Stimulated activated naive CD8-positive, alpha-beta T cell treated with anti-CD3 and anti-CD28 coated beads, Interleukin-15, Interleukin-2, amounts not matched to agents 100 ng/mL and 50 ng/mL, for 24 hours (primary cell): ENCODE data around the gene FMN1.

ENCODE experiments used
- H3K27ac Mint-ChIP-seq: one replicate; pipeline ENCODE4 v1.8.0; 2021; ENCODE audit warnings: mild to moderate bottlenecking, mixed read lengths
- H3K27me3 Mint-ChIP-seq: one replicate; pipeline ENCODE4 v1.8.0; 2021; ENCODE audit warnings: mixed read lengths
- H3K36me3 Mint-ChIP-seq: one replicate; pipeline ENCODE4 v1.8.0; 2021; ENCODE audit warnings: low read depth, mixed read lengths
- H3K4me1 Mint-ChIP-seq: one replicate; pipeline ENCODE4 v1.8.0; 2021; ENCODE audit warnings: low read depth, mixed read lengths
- H3K4me3 Mint-ChIP-seq: one replicate; pipeline ENCODE4 v1.8.0; 2021; ENCODE audit warnings: mild to moderate bottlenecking, mixed read lengths
- H3K9me3 Mint-ChIP-seq: one replicate; pipeline ENCODE4 v1.8.0; 2021; ENCODE audit warnings: mixed read lengths

FMN1 gene

GRCh38 chr15:32829436-32829835, 365.1 kb downstream of the FMN1 start:
- H3K9me3 Mint-ChIP-seq, result no peaks in the 10 kb centered on the region
- H3K27ac Mint-ChIP-seq, result no peak overlapping the region
- H3K4me3 Mint-ChIP-seq, result no peak overlapping the region
- peaks cover 17% of the 10 kb centered on the region for H3K27me3 Mint-ChIP-seq
- H3K4me1 Mint-ChIP-seq, result no peaks in the 10 kb centered on the region
- H3K36me3 Mint-ChIP-seq, result no peaks in the 10 kb centered on the region

- Mint-ChIP-seq H3K27me3 (peaks cover 16% of the 10 kb centered on the region), H3K4me1 (no peaks in the 10 kb centered on the region), H3K9me3 (no peaks in the 10 kb centered on the region), H3K27ac (no peak overlapping the region), H3K36me3 (no peaks in the 10 kb centered on the region), H3K4me3 (no peak overlapping the region)
Measured at GRCh38 chr15:32828507-32829186, 365.9 kb downstream of the FMN1 start.

DNA sequence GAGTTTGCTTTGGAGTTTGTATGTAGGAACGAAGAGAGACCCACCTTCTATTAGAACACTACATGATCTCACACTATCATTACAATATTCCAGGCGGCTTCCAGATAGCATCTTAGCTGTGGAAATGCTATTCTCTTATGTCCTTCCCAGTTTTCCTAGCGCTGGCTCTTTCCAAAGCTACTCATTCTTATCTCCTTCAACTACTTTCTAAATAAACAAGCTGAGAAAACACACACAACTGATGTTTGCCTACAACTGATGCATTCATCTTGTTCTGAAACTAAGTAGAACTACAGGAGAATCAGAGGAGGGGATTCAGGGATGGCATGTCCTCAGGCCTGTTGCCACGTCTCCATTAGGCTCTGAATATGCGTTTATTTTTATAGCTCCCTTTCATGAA, 367.8 kb downstream of the FMN1 start:
- Mint-ChIP-seq H3K36me3 (no peaks in the 10 kb centered on the region), H3K27me3 (peaks cover 14% of the 10 kb centered on the region), H3K9me3 (no peaks in the 10 kb centered on the region), H3K4me3 (no peak overlapping the region), H3K4me1 (no peaks in the 10 kb centered on the region), H3K27ac (no peak overlapping the region)

DNA sequence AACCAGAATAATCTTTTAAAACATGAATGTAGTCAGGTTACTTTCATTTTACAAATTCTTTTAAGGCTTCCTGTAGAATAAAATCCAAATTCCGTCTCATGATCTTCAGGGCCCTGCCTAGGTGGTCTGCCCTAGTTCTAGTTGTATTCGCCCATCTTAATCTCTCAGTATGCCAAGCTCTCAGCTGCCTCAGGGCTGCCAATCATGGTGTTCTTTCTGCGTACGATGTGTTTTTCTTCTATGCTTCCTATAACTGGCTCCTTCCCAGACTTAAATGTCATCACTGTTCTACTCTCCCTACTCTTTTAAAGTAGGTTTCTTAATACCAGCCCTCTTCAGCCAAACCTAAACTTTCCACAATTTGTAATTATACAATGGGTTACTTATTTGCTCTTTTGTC, 369.3 kb downstream of the FMN1 start:
- Mint-ChIP-seq H3K27me3 (peaks cover 14% of the 10 kb centered on the region), H3K36me3 (no peaks in the 10 kb centered on the region), H3K4me1 (no peaks in the 10 kb centered on the region), H3K4me3 (no peak overlapping the region), H3K9me3 (no peaks in the 10 kb centered on the region), H3K27ac (no peak overlapping the region)

DNA sequence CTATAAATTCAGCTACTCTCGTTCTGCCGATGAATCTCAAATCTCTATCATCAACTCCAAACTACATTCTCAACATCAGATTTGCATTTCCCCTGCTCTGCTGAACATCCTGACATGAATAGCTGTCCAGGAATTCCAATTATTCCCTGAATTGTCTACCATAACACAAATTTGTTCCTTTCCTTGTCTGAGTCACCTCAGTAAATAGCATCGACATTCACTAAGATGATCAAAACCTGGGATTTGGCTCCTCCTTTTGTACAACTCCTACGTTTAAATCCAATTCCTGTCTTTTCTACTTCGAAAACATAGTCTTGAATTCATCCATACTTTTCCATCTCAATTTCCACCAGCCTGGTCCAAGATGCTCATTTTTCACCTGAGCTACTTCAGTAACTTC, 369.7 kb downstream of the FMN1 start:
- H3K4me1 Mint-ChIP-seq, result no peaks in the 10 kb centered on the region
- H3K36me3 Mint-ChIP-seq, result no peaks in the 10 kb centered on the region
- H3K9me3 Mint-ChIP-seq, result no peaks in the 10 kb centered on the region
- no peak overlapping the region for H3K27ac Mint-ChIP-seq
- peaks cover 14% of the 10 kb centered on the region for H3K27me3 Mint-ChIP-seq
- no peak overlapping the region for H3K4me3 Mint-ChIP-seq

GRCh38 chr15:32823750-32824149, 370.8 kb downstream of the FMN1 start:
- peaks cover 14% of the 10 kb centered on the region for H3K27me3 Mint-ChIP-seq

DNA sequence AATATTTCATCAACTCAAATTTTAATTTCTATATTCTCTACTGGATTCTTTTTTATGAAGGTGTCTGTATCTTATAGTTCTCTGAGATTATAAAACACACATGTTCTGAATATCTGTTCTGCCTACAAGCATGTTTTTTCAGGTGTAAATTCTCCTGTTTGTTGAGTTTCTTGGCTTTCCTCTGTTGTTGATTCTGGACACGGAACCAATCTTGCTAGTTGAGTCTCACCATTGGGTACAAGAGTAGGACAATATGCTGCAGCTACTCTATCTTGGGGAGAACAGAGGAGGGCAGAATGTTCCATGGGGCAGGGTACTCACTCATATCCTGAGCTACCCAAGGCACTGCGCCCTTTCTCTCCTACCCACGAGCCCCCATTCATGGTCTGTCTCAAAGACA, 371.8 kb downstream of the FMN1 start:
- Mint-ChIP-seq H3K27ac (no peak overlapping the region), H3K4me3 (no peak overlapping the region), H3K9me3 (no peaks in the 10 kb centered on the region), H3K36me3 (no peaks in the 10 kb centered on the region), H3K4me1 (no peaks in the 10 kb centered on the region), H3K27me3 (peaks cover 12% of the 10 kb centered on the region)

More at GRCh38 chr15:32823750-32824149, 370.8 kb downstream of the FMN1 start:
- Mint-ChIP-seq H3K4me3 (no peak overlapping the region), H3K27ac (no peak overlapping the region), H3K36me3 (no peaks in the 10 kb centered on the region), H3K4me1 (no peaks in the 10 kb centered on the region), H3K9me3 (no peaks in the 10 kb centered on the region)

DNA sequence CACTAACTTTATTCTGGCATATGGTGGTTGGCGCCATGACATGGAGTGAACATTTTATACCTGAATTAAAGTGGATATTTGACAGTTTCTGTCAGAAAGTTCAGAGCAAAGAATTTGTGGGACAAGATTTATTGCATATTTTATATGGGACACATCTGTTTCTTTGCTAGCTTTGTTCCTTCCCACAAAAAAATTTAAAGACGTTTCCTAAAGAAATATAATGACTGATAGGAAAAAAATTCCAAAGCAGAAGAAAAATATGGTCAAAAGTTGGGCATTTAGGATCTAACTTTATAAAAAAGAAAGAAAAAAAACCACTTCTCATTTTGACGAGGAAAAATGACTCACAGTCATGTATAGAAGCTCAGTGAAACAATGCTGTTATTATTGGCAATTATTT, 375.1 kb downstream of the FMN1 start:
- Mint-ChIP-seq H3K27ac (no peak overlapping the region), H3K4me3 (no peak overlapping the region), H3K36me3 (no peaks in the 10 kb centered on the region), H3K9me3 (no peaks in the 10 kb centered on the region), H3K4me1 (no peaks in the 10 kb centered on the region), H3K27me3 (peaks cover 4% of the 10 kb centered on the region)

- no peaks in the 10 kb centered on the region for H3K4me1 Mint-ChIP-seq
Measured at GRCh38 chr15:32818758-32819447, 375.6 kb downstream of the FMN1 start.

DNA sequence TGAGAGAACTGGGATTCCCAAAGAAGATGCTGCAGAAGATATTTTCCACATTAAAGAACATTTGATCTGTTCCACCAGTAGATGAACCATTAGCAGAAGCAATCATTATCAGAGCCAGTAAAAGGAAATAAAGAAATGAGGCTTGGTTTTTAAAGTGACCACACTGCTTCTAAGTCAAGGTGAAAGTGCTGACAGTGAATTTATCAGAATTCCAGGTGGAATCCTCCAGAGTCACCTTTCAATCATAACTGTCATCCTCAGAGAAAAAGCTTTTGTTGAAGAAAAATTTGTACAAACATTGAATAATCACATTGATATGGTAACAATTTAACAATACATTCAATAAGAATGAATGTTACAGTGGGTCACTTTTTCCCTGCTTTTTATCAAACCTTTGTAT, 376.9 kb downstream of the FMN1 start:
- no peaks in the 10 kb centered on the region for H3K4me1 Mint-ChIP-seq
- H3K36me3 Mint-ChIP-seq, result no peaks in the 10 kb centered on the region
- H3K27me3 Mint-ChIP-seq, result peaks cover under 1% of the 10 kb centered on the region
- H3K4me3 Mint-ChIP-seq, result no peak overlapping the region
- H3K9me3 Mint-ChIP-seq, result no peaks in the 10 kb centered on the region
- no peak overlapping the region for H3K27ac Mint-ChIP-seq

More at GRCh38 chr15:32818758-32819447, 375.6 kb downstream of the FMN1 start:
- Mint-ChIP-seq H3K4me3 (no peak overlapping the region), H3K9me3 (no peaks in the 10 kb centered on the region), H3K27me3 (peaks cover 4% of the 10 kb centered on the region), H3K27ac (no peak overlapping the region), H3K36me3 (no peaks in the 10 kb centered on the region)

DNA sequence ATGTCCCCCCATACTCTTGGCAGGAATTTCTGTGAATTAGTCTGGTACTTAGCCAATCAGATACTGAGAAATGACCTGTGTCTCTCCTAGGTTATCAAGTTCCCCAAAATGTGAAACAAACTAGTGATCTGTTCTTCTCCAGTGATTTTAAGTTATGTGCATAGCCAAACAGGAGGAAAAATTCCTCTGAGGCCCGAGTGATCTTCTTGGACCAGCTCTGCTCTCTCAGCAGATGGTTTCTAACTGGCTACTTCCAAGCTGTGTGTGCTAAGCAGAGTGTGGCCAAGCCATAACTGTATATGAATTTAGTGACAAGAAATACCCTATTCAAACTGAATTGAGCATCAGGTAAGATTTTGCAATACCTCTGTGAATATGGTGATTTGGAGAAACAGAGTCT, 387.2 kb downstream of the FMN1 start:
- Mint-ChIP-seq H3K9me3 (peaks cover 8% of the 10 kb centered on the region), H3K4me1 (peaks cover 6% of the 10 kb centered on the region), H3K27me3 (peaks cover 14% of the 10 kb centered on the region), H3K4me3 (no peak overlapping the region), H3K36me3 (no peaks in the 10 kb centered on the region), H3K27ac (no peak overlapping the region)

DNA sequence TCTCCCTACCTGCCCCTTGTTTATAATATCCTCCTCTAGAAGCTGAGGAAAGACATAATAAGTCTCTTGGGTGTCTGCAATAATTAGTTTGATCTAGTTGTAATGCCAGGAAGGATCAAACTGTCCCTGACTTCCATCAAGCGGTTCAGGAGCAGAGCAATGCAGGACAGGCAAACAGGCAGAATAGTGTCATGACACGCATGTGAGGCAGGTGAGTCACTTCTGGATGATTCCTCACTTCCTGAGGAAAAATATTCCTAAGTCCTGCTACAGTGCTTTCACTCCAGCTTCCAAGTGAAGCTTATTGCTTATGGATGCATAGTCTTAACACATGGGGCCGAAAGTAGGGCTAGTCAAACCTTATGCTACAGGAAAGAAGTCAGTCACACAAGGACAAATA, 390.9 kb downstream of the FMN1 start:
- Mint-ChIP-seq H3K9me3 (peaks cover 8% of the 10 kb centered on the region), H3K4me3 (no peak overlapping the region), H3K4me1 (peaks cover 10% of the 10 kb centered on the region), H3K27ac (no peak overlapping the region), H3K27me3 (peaks cover 17% of the 10 kb centered on the region), H3K36me3 (no peaks in the 10 kb centered on the region)

GRCh38 chr15:32802286-32802936, 392.1 kb downstream of the FMN1 start:
- no peak overlapping the region for H3K4me3 Mint-ChIP-seq
- H3K36me3 Mint-ChIP-seq, result no peaks in the 10 kb centered on the region
- peaks cover 10% of the 10 kb centered on the region for H3K4me1 Mint-ChIP-seq
- peak overlapping the region; percentile 29 for H3K27ac Mint-ChIP-seq
- peaks cover 8% of the 10 kb centered on the region for H3K9me3 Mint-ChIP-seq
- H3K27me3 Mint-ChIP-seq, result peaks cover 17% of the 10 kb centered on the region

DNA sequence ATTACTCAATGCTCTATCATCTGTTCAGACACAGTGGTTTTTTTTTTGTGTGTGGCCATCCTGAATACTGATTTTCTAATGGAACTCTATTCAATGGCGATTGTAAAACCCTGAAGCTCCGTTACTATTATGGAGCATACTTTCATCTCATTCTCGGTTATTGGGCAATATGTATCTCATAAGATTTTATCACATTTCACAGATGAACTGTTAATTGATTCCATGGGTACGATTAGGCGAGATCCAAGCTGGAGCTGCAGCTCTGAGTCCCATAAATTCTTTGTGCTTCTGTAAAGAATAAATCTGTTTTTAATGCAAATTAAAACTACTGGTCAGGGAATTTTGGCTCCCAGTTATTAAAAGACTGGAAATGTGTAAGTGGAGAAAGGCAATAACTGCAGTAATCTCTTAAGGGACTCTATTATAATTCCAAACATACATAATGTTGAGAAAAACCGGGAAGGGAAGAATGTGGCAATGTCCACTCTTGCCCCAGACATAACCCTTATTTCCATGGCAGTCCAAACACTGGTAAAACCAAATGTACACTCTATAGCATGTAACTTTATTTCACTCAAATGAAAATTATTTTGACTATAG, 394.5 kb downstream of the FMN1 start:
- Mint-ChIP-seq H3K4me1 (peaks cover 10% of the 10 kb centered on the region), H3K4me3 (no peak overlapping the region), H3K27me3 (peaks cover 13% of the 10 kb centered on the region), H3K27ac (no peak overlapping the region), H3K36me3 (no peaks in the 10 kb centered on the region), H3K9me3 (peaks cover 8% of the 10 kb centered on the region)

DNA sequence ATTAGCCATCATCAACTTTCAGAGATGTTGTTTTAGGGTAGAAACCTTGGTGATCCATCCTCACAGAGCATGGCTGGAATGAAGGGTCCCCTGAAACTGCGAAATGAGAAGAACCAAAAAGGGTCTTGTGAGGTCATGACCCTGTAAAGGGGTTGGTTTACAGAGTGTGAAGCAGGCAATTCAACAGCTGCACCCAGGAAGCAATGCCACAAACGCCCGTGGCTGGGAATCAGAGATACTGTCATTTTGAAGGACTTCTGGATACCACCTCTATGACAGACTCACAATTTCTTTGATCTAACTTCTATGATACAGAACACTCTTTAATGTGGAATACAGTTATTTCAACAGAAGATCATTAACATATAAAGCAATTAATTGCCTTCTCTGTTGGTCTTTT, 397.7 kb downstream of the FMN1 start:
- Mint-ChIP-seq H3K27me3 (no peaks in the 10 kb centered on the region), H3K9me3 (no peaks in the 10 kb centered on the region), H3K4me3 (no peak overlapping the region), H3K27ac (no peak overlapping the region), H3K36me3 (no peaks in the 10 kb centered on the region), H3K4me1 (no peaks in the 10 kb centered on the region)
